ENCODE results near the gene TRIO. TPM values are rescaled to one million over a fixed set of nuclear protein-coding genes. Genes with fewer than 3 reads are reported as not detected.
A peak's percentile ranks its signal among the peaks of the same experiment; 100 is the strongest.

The TRIO gene
- total RNA-seq, 4 donors from 2014 or later: 290 to 370 (median 346) TPM

- Histone ChIP-seq H3K4me1 (peaks cover 0 to 53% (median 6%) of the 10 kb centered on the region in 4 donors), H3K27me3 (no peaks in the 10 kb centered on the region), H3K9me3 (no peaks in the 10 kb centered on the region), H3K36me3 (no peaks in the 10 kb centered on the region), H3K4me3 (no peak overlapping the region), H3K27ac (no peak overlapping the region)
- WGBS, 2 donors: 95% methylated on average over 5 of the region's 5 CpGs
- DNase-seq (ENCODE audit: low spot score in 2 of 2): no peak
- TF ChIP-seq CTCF (IDR thresholded peaks at IDR 0.05): no peak
- TF ChIP-seq EP300 (IDR thresholded peaks at IDR 0.05): no peak
- no peak for TF ChIP-seq POLR2A (IDR thresholded peaks at IDR 0.05)
Observed at GRCh38 chr5:14195588-14195987, 52.4 kb downstream of the TRIO start.

GRCh38 chr5:14197056-14197455 lies 53.9 kb downstream of the TRIO start:
- 61 to 68% methylated on average over 5 of the region's 5 CpGs for WGBS, 2 donors
- Histone ChIP-seq H3K27ac (no peak overlapping the region), H3K9me3 (no peaks in the 10 kb centered on the region), H3K36me3 (no peaks in the 10 kb centered on the region), H3K4me1 (peaks cover 0 to 48% (median 6%) of the 10 kb centered on the region in 4 donors), H3K27me3 (no peaks in the 10 kb centered on the region), H3K4me3 (no peak overlapping the region)
- TF ChIP-seq POLR2A (IDR thresholded peaks at IDR 0.05) (no peak), EP300 (IDR thresholded peaks at IDR 0.05) (no peak), CTCF (IDR thresholded peaks at IDR 0.05) (no peak)
- no peak for DNase-seq (ENCODE audit: low spot score in 2 of 2)

GRCh38 chr5:14199902-14200301 lies 56.8 kb downstream of the TRIO start:
- H3K27me3 ChIP-seq: no peaks in the 10 kb centered on the region
- no peak overlapping the region for H3K4me3 ChIP-seq
- no peak overlapping the region for H3K27ac ChIP-seq
- H3K4me1 ChIP-seq: peaks cover 0 to 60% (median 22%) of the 10 kb centered on the region in 4 donors
- no peaks in the 10 kb centered on the region for H3K9me3 ChIP-seq
- TF ChIP-seq POLR2A (IDR thresholded peaks at IDR 0.05) (no peak), EP300 (IDR thresholded peaks at IDR 0.05) (no peak), CTCF (IDR thresholded peaks at IDR 0.05) (no peak)
- 80 to 81% methylated on average over 6 of the region's 6 CpGs for WGBS, 2 donors
- no peaks in the 10 kb centered on the region for H3K36me3 ChIP-seq
- DNase-seq (ENCODE audit: low spot score in 2 of 2): no peak

GRCh38 chr5:14200312-14200990 lies 57.3 kb downstream of the TRIO start:
- H3K36me3 ChIP-seq: no peaks in the 10 kb centered on the region
- H3K27me3 ChIP-seq: no peaks in the 10 kb centered on the region
- DNase-seq (ENCODE audit: low spot score in 2 of 2): no peak
- 95% methylated on average over 11 of the region's 11 CpGs for WGBS, 2 donors
- H3K9me3 ChIP-seq: no peaks in the 10 kb centered on the region
- H3K4me3 ChIP-seq: no peak overlapping the region
- no peak overlapping the region for H3K27ac ChIP-seq
- peaks cover 0 to 63% (median 27%) of the 10 kb centered on the region in 4 donors for H3K4me1 ChIP-seq
- TF ChIP-seq POLR2A (IDR thresholded peaks at IDR 0.05): no peak
- TF ChIP-seq CTCF (IDR thresholded peaks at IDR 0.05): no peak
- no peak for TF ChIP-seq EP300 (IDR thresholded peaks at IDR 0.05)

GRCh38 chr5:14201325-14202045 lies 58.3 kb downstream of the TRIO start:
- H3K9me3 ChIP-seq: no peaks in the 10 kb centered on the region
- H3K27me3 ChIP-seq: no peaks in the 10 kb centered on the region
- TF ChIP-seq CTCF (IDR thresholded peaks at IDR 0.05) (no peak), EP300 (IDR thresholded peaks at IDR 0.05) (no peak), POLR2A (IDR thresholded peaks at IDR 0.05) (no peak)
- H3K27ac ChIP-seq: peak overlapping the region in 1 of 4 donors; percentile 23
- no peak overlapping the region for H3K4me3 ChIP-seq
- DNase-seq (ENCODE audit: low spot score in 2 of 2): no peak
- no peaks in the 10 kb centered on the region for H3K36me3 ChIP-seq
- H3K4me1 ChIP-seq: peaks cover 0 to 68% (median 28%) of the 10 kb centered on the region in 4 donors
- 78 to 80% methylated on average over 7 of the region's 7 CpGs for WGBS, 2 donors
